Measurements from ENCODE around the gene TRIP4. TPM values are rescaled to one million over a fixed set of nuclear protein-coding genes. Genes with fewer than 3 reads are reported as not detected.

The TRIP4 gene
- total and polyA plus RNA-seq, 2 donors, result 20.9 to 21.0 TPM

DNA sequence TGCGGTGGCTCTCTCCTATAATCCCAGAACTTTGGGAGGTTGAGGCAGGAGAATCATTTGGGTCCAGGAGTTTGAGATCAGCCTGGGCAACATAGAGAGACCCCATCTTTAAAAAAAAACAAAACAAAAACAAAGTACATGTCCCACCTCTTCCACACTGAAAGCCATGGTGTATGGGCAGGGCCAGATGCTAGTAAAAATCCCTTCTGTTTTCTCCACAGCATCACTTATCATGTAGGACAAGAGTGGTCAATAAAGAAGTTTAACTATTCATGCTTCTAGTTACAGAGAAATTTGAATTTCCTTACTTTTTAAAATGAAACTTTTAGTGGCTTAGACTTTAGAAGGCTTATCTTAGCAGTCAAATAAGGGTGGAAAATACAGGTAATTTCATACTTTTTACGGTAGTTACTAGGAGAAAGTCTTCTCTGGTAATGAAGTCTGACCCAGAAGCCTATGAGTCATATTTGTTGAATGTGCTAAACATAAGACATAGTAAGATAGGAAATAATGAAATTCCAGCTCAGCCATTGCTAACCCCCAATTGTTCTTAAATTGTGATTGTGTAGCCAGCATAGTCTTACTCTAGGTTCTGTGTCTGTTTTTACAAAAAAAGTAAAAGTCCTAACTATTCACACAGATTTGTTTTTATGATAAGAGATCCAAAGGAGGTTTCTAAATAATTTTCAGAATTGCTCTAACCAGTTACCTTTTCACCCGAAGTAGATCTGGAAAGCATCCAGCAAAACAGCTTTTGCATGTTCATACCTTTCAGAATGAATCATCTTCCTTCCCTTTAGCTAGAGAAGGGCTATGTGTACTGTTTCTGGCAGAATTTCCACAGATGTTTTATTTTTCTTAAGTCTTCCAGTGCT is 56.3 kb downstream of the TRIP4 start:
- 51% methylated on average over 3 of the region's 3 CpGs for WGBS
- DNase-seq (ENCODE audit: extremely low spot score), result peak; percentile 77
- H3K36me3 ChIP-seq (ENCODE audit: insufficient read depth), result no peaks in the 10 kb centered on the region
- H3K4me3 ChIP-seq (ENCODE audit: low read depth, low read length), result no peak overlapping the region
- H3K27ac ChIP-seq (ENCODE audit: low read depth), result no peak overlapping the region
- no peaks in the 10 kb centered on the region for H3K4me1 ChIP-seq (ENCODE audit: insufficient read depth)

DNA sequence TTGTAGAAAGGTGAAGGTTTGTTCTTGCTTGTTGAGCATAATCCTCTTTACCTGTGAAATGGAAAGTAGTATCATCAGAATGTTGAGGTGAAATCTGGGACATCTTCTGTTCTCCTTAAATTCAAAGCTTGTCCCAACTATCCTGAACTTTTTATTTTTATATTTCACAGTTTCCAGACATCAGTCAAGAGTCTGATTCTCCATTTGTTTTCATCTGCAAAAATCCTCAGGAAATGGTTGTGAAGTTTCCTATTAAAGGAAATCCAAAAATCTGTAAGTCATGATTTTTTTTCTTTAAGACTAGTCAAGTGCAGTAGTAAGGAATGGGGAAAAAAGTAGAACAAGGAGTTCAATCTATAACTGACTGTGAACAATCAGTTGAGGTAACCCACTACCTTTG is 57.2 kb downstream of the TRIP4 start:
- no peak overlapping the region for H3K27ac ChIP-seq (ENCODE audit: low read depth)
- no peak overlapping the region for H3K4me3 ChIP-seq (ENCODE audit: low read depth, low read length)
- no peaks in the 10 kb centered on the region for H3K4me1 ChIP-seq (ENCODE audit: insufficient read depth)
- H3K36me3 ChIP-seq (ENCODE audit: insufficient read depth), result no peaks in the 10 kb centered on the region
- DNase-seq (ENCODE audit: extremely low spot score), result no peak

DNA sequence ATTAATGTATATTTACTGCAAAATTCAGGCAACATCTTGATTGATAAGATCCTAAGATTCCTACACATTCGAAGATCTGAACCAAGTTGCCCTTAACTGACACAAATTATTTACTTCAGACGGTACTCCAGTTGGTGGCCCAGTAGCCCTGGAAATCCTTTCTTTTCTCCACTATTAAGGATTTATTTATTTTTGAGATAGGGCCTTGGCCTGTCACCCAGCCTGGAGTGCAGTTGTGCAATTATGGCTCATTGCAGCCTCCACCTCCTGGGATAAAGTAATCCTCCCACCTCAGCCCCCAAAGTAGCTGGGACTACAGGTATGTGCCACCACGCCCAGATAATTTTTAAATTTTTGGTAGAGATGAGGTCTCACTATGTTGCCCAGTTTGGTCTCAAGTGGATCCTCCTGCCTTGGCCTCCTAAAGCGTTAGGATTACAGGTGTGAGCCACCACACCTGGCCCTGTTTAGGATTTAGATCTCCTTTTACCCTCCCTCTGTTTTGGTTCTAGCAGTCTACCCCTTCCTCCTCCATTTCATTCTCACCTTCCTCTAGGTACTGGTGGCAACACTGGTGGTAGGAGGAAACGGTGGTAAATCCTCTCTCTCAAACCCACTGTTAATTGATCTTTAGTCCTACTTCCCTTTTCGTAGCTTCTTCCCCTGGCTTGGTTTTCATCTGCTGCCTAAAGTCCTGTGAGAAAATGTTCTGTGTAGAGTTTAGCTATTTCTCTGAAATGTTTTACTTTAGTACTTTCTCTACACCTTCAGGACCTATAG is 60.1 kb downstream of the TRIP4 start:
- 89% methylated on average over 6 of the region's 6 CpGs for WGBS

DNA sequence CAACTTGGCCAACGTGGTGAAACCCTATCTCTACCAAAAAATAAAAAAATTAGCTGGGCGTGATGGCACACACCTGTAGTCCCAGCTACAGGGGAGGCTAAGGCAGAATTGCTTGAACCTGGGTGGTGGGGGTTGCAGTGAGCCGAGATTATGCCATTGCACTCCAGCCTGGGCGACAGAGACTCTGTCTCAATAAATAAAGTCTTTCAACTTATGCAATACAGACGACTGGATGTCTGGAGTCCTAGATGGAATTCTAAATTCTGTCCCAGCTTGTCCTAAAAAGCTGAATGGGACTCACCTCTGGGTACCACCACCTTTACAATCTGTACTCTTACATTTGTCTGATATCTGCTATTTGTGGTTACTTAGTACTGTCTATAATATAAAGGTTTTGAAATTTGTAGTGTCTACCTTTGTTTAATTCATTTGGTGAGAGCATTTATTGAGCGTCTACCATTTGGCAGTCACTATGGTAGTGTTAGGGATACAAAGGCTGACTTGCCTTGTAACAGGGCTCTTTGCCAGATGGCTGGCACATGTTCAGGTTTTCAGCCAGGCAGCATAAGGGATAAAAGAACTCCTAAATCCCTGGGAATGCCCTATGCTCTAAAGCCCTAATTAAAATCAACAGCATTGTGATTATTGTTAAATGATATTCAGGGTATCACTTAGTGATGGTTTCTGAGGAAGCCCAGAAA is 65.5 kb downstream of the TRIP4 start:
- 67% methylated on average over 6 of the region's 6 CpGs for WGBS
- H3K27ac ChIP-seq (ENCODE audit: low read depth), result no peak overlapping the region
- H3K4me1 ChIP-seq (ENCODE audit: insufficient read depth), result peaks cover 2% of the 10 kb centered on the region

More for the DNA sequence above, 60.1 kb downstream of the TRIP4 start:
- Histone ChIP-seq H3K27ac (ENCODE audit: low read depth) (no peak overlapping the region), H3K36me3 (ENCODE audit: insufficient read depth) (no peaks in the 10 kb centered on the region), H3K4me3 (ENCODE audit: low read depth, low read length) (no peak overlapping the region), H3K4me1 (ENCODE audit: insufficient read depth) (no peaks in the 10 kb centered on the region)
- no peak for DNase-seq (ENCODE audit: extremely low spot score)

DNA sequence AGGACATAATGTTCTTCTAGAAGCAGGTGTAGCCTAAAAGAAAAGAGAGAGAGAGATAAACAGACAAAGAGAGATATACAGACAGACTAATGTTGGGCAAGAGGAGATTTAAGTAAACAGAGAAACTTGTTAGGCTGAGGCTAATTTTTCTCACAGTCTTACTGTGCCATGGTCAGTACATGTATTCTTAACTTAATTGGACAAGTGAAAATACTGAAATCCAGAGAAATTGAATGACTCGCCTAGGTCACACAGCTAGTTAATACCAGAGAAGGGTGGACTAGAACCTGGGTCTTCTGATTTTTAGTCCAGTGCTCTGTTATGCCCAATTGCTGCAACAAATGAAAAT is 66.0 kb downstream of the TRIP4 start:
- no peak for DNase-seq (ENCODE audit: extremely low spot score)
- H3K27ac ChIP-seq (ENCODE audit: low read depth), result no peak overlapping the region
- WGBS, result 98% methylated on average over 1 of the region's 1 CpG
- no peaks in the 10 kb centered on the region for H3K36me3 ChIP-seq (ENCODE audit: insufficient read depth)
- no peak overlapping the region for H3K4me3 ChIP-seq (ENCODE audit: low read depth, low read length)
- peaks cover 2% of the 10 kb centered on the region for H3K4me1 ChIP-seq (ENCODE audit: insufficient read depth)

More for the DNA sequence above, 65.5 kb downstream of the TRIP4 start:
- no peak for DNase-seq (ENCODE audit: extremely low spot score)
- H3K36me3 ChIP-seq (ENCODE audit: insufficient read depth), result no peaks in the 10 kb centered on the region
- H3K4me3 ChIP-seq (ENCODE audit: low read depth, low read length), result no peak overlapping the region

DNA sequence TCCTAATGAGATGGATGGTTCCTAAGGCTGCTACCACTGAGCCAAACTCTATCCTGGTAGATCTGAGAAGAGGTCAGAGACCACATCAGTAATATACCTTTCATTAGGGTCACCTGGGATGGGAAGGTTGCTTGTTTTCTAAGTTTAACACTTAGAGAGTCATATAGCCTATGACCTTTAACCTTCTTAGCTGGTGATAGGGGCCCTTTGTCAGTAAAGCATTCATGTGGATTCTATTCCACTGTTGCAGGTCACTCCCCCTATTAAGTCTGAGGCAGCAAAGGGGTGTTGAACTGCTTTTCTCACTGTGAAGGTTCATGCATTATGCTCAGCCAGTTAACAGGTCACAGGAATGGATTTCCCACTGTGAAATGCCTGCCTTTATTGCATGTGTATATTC is 66.6 kb downstream of the TRIP4 start:
- Histone ChIP-seq H3K36me3 (ENCODE audit: insufficient read depth) (no peaks in the 10 kb centered on the region), H3K4me3 (ENCODE audit: low read depth, low read length) (no peak overlapping the region), H3K27ac (ENCODE audit: low read depth) (peak overlapping the region; percentile 6), H3K4me1 (ENCODE audit: insufficient read depth) (peaks cover 2% of the 10 kb centered on the region)
- DNase-seq (ENCODE audit: extremely low spot score), result no peak

DNA sequence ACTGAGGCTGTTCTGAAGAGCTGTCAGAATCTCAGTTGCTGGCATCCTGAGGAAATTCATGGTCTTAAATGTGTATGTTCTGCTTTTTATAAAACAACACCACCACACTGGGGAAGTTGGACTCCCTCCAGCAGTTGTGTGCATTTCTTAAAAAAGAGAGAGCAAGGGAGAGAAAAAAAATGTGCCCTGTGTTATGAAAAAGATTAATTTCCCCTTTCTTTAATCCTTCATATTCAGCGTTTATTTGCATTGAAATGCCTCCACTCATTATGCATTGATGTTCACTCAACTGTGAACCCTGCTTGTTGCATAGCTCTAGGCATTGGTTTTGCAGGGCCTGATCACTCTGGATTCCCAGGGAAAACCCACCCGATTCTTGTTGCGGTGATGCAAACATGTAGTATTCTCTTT is 68.3 kb downstream of the TRIP4 start:
- H3K4me1 ChIP-seq (ENCODE audit: insufficient read depth), result peaks cover 2% of the 10 kb centered on the region
- WGBS, result 54% methylated on average over 3 of the region's 3 CpGs
- no peak overlapping the region for H3K27ac ChIP-seq (ENCODE audit: low read depth)
- H3K4me3 ChIP-seq (ENCODE audit: low read depth, low read length), result no peak overlapping the region
- H3K36me3 ChIP-seq (ENCODE audit: insufficient read depth), result no peaks in the 10 kb centered on the region
- no peak for DNase-seq (ENCODE audit: extremely low spot score)

DNA sequence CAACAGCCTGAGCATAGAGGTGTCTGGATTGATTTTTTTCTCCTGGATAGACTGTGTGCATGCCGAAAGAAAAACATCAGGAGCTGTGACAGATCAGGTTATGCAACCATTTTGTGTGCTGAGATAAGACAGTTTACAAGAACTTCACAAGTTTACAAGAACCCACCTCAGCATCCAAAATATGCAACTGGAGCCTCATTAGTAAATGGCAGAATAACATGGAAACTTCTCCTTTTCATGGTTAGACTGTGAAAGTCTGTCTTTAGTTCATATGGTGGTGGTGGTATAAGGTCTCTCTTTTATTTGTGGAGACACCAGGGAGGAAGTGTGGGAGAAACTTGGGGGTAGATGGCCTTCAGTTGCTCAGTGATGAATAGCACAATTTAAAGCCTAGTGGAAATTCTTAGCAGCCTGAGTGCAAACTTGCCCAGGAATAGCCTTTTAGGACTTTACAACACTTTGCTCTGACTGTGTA is 69.0 kb downstream of the TRIP4 start:
- Histone ChIP-seq H3K4me1 (ENCODE audit: insufficient read depth) (peaks cover 2% of the 10 kb centered on the region), H3K27ac (ENCODE audit: low read depth) (no peak overlapping the region), H3K4me3 (ENCODE audit: low read depth, low read length) (no peak overlapping the region), H3K36me3 (ENCODE audit: insufficient read depth) (no peaks in the 10 kb centered on the region)
- 20% methylated on average over 1 of the region's 1 CpG for WGBS
- no peak for DNase-seq (ENCODE audit: extremely low spot score)

DNA sequence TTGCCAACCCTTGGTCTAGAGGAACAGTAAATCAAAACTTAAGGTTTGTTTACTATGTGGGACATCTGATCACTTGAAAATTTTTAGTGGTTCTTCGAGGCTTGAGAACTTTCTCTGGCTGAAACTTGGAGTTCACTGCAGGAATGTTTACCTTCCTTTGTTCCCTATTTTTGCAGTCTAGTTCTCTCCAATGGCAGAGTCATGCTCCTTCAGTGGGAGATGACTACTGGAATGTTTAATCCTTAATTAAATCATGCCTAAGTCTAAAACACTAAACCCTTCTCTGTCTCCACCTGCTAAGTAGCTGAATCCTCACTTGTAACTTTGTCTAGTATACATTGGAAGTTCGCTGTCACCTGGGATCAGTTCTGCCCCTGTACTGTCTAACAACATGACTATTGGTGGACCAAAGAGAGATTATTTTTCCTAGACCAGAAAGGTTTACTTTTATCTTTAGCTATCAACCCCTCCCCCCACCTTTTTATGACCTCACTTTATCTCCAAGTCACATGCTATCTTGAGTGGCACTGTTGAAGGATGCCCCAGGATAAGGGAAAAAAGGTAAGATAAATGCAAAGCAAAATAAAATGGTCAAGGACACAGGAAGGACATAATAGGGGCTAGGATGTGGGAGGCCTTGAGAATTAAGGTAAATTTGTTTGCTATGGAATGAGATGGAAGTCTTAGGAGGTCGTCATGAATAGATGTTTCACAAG is 71.6 kb downstream of the TRIP4 start:
- Histone ChIP-seq H3K27ac (ENCODE audit: low read depth) (no peak overlapping the region), H3K36me3 (ENCODE audit: insufficient read depth) (no peaks in the 10 kb centered on the region), H3K4me3 (ENCODE audit: low read depth, low read length) (no peak overlapping the region), H3K4me1 (ENCODE audit: insufficient read depth) (peaks cover 2% of the 10 kb centered on the region)
- no peak for DNase-seq (ENCODE audit: extremely low spot score)
- WGBS, result 79% methylated on average over 3 of the region's 3 CpGs

DNA sequence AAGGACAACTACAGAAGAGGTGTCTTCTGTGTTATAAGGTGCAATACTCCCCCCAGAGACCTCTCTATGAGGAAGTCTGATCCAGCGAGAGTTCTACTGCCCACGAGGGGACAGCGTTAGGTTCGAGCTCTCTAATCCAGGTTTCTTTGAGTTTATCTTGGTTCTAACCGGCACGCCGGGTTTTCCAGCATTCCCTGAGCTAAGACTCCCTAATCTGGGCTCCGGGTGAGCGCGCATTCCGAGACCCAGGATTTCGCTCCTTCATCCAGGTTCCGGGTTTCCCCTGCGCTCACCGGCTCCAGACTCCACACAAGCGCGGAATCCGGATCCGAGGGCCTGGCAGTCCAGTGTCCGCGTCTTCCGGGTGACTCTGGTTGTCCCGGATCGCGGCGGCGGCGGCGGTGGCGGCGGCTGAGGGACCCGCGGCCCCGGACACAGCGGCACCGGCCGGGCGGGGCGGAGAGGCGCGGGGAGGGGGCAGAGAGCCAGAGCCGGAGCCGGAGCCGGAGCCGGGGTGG is 72.6 kb downstream of the TRIP4 start, which contains the start of gene ZNF609:
Gene ZNF609 (plus strand): TSS at position 373 of the 518 bp plus-strand sequence. CDS start 38,842 bp downstream, outside the sequence.
- peak; percentile 86 for DNase-seq (ENCODE audit: extremely low spot score)
- WGBS, result under 1% methylated on average over 45 of the region's 45 CpGs
- H3K36me3 ChIP-seq (ENCODE audit: insufficient read depth), result no peaks in the 10 kb centered on the region
- peaks cover 2% of the 10 kb centered on the region for H3K4me1 ChIP-seq (ENCODE audit: insufficient read depth)
- peak within 1 kb of the TSS; percentile 99 for H3K4me3 ChIP-seq (ENCODE audit: low read depth, low read length)
- H3K27ac ChIP-seq (ENCODE audit: low read depth), result peak within 1 kb of the TSS; percentile 90

DNA sequence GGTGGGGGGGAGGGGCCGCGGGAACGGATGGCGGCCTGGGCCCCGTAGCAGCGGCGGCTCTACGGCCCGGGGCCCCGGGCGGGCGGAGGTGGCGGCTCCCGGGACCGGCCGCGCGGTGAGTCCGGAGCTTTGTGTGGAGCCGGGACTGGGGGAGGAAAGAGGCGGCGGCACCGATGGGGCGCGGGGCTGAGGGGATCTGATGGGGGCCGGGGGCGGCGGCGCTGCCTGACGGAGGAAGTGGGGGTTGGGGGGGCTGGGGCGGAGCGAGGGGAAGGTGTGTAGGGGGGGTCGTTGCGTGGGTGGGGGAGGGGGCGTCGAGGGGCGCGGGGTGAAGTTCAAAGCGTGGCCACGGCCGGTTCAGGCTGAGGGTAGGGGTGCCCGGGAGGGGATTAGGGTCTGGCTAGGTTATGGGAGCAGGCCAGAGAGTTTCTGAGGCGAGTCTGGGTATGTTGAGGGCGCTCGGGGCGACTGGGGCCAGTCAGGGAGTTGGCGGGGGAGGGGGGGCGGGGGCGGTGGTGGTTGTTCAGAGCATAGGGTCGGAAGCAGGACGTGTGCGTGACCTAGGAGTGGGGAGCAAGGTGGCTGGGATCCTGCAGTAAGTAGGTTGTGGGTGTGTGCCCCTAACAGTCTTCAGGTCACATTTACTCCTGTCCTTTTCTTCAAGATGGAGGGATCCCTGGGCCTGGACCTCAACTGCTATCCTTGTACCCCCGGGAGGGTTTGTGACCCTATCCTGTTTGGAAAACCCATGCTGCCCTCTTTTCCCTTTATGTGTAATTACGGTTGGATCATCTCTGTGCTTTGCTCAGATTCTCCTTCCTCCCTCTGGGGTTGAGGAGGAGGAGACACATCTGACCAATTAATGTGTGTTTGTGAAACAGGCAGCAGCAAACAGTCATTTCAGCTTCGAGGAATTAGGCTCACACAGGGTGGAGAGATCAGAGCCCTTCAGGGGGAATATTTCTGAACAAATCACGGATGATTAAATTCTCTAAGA is 73.4 kb downstream of the TRIP4 start:
- DNase-seq (ENCODE audit: extremely low spot score), result peak; percentile 53
- Histone ChIP-seq H3K27ac (ENCODE audit: low read depth) (peak overlapping the region; percentile 90), H3K36me3 (ENCODE audit: insufficient read depth) (no peaks in the 10 kb centered on the region), H3K4me1 (ENCODE audit: insufficient read depth) (no peaks in the 10 kb centered on the region), H3K4me3 (ENCODE audit: low read depth, low read length) (peak overlapping the region; percentile 99)
- under 1% methylated on average over 56 of the region's 56 CpGs for WGBS

DNA sequence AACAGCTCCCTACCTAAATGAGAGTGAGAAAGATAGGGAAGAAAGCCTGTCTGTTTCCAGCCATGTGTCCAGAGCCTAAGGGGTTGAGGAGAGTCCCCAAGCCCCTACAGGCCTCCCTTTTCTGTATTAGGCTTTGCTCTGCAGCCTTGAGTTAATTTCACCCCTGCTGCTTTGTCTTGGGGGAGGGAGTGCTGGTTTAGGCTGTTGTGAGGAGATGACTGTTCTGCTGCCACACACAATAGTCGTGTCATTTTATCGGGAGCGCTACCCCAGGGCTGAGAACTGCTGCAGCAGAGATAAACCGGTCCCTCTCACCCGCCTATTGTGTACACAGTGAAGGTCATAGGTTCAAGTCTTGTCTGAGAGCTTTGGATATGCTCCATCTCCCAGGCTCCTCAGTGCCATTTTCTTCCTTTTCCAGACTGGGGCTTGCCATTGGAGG is 74.1 kb downstream of the TRIP4 start:
- H3K4me1 ChIP-seq (ENCODE audit: insufficient read depth), result no peaks in the 10 kb centered on the region
- 5% methylated on average over 5 of the region's 5 CpGs for WGBS

More for the DNA sequence above, 74.1 kb downstream of the TRIP4 start:
- Histone ChIP-seq H3K27ac (ENCODE audit: low read depth) (no peak overlapping the region), H3K36me3 (ENCODE audit: insufficient read depth) (no peaks in the 10 kb centered on the region), H3K4me3 (ENCODE audit: low read depth, low read length) (peak overlapping the region; percentile 99)
- DNase-seq (ENCODE audit: extremely low spot score), result no peak

All from urinary bladder (tissue), 4 donors.